COLO829 (cell line): Measurements from ENCODE around the gene SLC23A3.
"Not testable (repeated sequence)": the region's sequence is repeated elsewhere in the genome, so short reads cannot be mapped to it uniquely, and the experiment has no call there.

Experiments
- DNase-seq: peaks from one replicate; pipeline ENCODE4 v3.0.0; 2012; ENCODE audit warnings: low spot score

Gene SLC23A3

DNA sequence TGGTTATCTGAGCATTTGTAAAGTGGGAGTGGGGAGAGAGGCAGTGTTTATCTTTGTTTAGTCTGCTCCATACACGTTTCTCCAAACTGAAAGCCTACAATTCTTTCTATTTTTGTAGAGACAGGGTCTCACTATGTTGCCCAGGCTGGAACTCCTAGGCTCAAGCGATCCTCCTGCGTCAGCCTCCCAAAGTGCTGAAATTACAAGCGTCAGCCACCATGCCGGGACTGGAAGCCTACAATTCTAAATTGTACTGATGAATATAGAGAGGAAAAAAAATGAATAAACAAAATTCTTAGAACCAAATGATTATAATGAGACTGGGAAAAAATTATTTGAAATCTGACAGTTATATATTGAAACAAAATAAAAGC, 35.3 kb upstream of the SLC23A3 start:
- DNase-seq: no peak

DNA sequence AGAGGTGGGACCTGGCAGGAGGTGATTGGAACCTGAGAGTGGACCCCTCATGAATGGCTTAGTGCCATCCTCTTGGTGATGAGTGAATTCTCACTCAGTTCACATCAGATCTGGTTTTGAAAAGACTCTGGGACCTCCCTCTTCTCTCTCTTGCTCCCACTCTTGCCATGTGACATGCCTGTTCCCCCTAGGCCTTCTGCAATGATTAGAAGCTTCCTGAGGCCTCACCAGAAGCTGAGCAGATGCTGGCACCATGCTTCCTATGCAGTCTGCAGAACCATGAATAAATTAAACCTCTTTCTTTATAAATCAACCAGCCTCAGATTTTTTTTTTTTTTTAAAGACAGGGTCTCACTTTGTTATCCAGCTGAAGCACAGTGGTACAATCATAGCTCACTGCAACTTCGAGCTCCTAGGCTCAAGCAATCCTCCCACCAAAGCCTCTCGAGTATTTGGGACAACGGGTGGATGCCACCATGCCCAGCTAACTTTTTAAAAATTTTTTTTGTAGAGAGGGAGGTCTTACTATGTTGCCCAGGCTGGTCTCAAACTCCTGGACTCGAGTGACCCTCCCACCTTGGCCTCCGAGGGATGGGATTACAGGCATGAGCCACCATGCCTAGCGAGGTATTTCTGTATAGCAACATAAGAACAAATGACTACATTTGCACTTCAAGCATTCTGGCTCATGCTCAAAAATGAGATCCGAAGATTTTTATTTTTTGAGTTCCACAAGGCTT, 34.8 kb upstream of the SLC23A3 start:
- no peak for DNase-seq

GRCh38 chr2:219201331-219201730, 31.5 kb upstream of the SLC23A3 start:
- not testable (repeated sequence) for DNase-seq

DNA sequence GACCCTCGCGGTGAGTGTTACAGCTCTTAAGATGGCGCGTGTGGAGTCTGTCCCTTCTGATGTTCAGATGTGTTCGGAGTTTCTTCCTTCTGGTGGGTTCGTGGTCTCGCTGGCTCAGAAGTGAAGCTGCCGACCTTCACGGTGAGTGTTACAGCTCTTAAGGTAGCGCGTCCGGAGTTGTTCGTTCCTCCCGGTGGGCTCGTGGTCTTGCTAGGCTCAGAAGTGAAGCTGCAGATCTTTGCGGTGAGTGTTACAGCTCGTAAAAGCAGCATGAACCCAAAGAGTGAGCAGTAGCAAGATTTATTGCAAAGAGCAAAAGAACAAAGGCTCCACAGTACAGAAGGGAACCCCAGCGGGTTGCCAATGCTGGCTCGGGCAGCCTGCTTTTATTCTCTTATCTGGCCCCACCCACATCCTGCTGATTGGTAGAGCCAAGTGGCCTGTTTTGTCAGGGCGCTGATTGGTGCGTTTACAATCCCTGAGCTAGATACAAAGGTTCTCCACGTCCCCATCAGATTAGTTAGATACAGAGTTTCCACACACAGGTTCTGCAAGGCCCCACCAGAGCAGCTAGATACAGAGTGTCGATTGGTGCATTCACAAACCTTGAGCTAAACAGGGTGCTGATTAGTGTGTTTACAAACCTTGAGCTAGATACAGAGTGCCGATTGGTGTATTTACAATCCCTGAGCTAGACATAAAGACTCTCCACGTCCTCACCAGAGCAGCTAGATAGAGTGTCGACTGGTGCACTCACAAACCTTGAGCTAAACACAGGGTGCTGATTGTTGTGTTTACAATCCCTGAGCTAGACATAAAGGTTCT, 30.9 kb upstream of the SLC23A3 start:
- DNase-seq: not testable (repeated sequence)

- DNase-seq: no peak
Observed at GRCh38 chr2:219199470-219200211, 29.8 kb upstream of the SLC23A3 start.

- no peak for DNase-seq
Observed at GRCh38 chr2:219198974-219199373, 29.1 kb upstream of the SLC23A3 start.

- no peak for DNase-seq
Observed at GRCh38 chr2:219197388-219197787, 27.6 kb upstream of the SLC23A3 start.

DNA sequence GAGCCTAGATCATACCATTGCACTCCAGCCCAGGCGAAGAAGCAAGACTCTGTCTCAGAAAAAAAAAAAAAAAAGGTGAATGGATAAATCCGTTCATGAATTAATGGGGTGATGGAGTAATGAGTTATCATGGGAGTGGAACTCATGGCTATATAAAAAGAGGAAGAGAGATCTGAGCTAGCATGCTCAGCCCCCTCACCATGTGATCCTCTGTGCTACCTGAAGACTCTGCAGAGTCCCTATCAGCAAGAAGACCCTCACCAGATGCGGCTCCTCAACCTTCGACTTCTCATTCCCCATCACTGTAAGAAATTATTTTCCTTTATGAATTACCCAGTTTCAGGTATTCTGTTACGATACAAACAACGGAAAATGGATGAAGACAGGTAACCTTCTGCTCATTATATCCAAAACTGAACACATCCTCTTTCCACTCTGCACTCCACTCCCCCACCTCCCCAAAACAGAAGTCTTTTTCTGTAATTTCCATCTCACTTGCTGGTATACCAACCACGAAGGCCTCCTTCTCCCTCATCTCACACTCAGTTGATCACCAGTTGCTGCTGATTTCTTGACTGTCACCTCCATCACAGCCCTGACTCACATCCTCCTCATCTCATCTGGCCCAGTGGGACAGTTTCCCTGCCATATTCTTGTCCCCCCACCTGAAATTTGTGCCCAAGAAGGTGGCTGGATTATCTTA, 17.1 kb upstream of the SLC23A3 start:
- DNase-seq: no peak

DNA sequence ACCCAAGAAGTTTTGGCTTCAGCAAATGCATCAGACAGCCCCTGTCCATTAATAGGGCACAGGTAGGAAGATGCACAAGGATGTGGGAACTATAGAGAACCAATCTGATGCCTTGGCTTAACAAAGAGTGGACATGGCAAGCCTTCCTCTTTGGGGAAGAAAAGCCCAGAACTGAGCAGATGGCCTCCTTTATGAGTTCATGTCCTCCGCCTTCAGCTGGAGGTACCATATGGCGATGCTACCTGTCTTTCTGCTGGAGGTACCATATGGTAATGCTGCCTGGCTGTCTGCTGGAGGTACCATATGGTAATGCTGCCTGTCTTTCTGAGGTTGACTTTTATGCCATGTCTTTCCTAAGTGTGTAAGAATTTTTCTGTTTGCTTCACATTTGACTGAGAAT, 14.3 kb upstream of the SLC23A3 start:
- no peak for DNase-seq

- DNase-seq: no peak
Observed at GRCh38 chr2:219183151-219183772, 13.4 kb upstream of the SLC23A3 start.

DNA sequence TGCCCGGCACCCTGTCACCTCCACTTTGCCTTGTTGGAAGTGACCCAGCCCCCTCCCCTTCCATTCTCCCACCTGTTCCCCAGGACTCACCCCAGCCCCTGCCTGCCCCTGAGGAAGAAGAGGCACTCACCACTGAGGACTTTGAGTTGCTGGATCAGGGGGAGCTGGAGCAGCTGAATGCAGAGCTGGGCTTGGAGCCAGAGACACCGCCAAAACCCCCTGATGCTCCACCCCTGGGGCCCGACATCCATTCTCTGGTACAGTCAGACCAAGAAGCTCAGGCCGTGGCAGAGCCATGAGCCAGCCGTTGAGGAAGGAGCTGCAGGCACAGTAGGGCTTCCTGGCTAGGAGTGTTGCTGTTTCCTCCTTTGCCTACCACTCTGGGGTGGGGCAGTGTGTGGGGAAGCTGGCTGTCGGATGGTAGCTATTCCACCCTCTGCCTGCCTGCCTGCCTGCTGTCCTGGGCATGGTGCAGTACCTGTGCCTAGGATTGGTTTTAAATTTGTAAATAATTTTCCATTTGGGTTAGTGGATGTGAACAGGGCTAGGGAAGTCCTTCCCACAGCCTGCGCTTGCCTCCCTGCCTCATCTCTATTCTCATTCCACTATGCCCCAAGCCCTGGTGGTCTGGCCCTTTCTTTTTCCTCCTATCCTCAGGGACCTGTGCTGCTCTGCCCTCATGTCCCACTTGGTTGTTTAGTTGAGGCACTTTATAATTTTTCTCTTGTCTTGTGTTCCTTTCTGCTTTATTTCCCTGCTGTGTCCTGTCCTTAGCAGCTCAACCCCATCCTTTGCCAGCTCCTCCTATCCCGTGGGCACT, 12.7 kb upstream of the SLC23A3 start:
- DNase-seq: no peak

DNA sequence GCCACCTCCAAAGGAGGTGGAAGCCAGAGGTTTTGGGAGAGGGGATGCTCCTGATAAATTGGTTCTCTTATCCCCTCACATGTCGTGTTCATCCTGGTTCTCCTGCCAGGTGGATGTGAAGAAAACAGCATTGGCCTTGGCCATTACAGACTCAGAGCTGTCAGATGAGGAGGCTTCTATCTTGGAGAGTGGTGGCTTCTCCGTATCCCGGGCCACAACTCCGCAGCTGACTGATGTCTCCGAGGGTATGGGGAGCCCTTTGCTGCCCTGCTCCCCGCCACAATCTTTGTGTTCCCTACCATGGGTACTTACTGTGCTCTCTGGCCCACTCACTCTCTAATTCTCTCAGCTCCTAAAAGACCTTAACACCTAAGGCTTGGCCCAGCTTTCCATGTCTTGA, 11.7 kb upstream of the SLC23A3 start:
- no peak for DNase-seq

DNA sequence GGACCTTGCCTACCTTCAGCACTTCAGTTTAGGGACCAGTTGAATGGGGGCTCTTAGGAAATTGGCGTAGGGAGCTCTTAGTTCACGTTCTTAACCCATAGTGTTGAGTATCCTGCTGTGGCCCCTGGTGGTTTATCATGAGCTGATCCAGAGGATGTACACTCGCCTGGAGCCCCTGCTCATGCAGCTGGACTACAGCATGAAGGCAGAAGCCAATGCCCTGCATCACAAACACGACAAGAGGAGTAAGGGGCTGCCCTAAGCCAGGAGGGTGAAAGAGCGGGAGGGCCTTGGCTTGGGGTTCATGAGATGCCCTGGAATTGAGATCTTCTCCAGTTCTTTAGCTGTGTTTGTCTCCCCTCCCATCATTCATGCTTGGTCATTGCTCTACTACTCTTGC, 11.1 kb upstream of the SLC23A3 start:
- no peak for DNase-seq

- DNase-seq: no peak
Observed at GRCh38 chr2:219179601-219180465, 10.0 kb upstream of the SLC23A3 start.

GRCh38 chr2:219178377-219179175, 8.7 kb upstream of the SLC23A3 start:
- no peak for DNase-seq

DNA sequence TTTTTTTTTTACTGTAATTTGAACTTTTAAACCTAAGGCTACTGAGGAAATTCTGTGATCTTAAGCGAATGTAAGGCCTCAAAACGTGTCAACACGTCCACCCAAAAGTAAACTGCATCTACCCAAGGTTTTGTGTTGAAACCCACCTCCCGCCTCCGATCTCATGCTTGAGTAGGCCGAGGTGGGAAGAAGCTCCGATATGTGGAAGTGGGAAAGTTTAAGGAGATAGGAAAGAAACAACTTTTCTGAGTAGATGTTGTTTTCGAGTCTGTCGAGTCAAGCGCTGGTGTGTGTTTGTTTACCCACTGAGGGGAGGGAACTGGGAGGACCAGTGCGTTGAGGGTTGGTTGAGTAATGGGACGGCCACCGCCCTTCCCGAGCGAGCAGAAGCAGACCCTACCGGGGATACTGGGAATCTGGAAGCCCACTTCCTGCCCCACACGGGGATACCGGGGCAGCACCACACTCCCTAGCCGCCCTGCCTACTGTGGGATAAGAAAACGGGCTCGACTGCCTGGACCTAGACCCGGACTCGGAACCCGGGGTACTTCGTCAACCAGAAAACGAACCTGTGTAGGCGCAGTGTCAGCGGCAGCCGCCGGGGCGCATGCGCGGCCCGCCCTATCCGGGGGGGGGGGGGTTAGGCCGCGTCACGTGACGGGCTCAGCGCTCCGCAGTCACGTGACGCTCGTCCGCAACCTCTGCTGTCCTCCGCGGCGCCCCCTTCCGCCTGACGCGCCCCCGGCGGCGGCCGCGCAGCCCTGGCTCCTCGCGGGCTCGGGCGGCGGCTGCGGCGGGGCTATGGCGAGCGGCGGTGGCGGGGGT, 7.9 kb upstream of the SLC23A3 start, which contains the start of gene RETREG2:
Gene RETREG2, plus strand, starts transcription at position 724 of the 825 bp plus-strand sequence. Its CDS starts 78 bp downstream, at position 802.
- peak; percentile 93 for DNase-seq

DNA sequence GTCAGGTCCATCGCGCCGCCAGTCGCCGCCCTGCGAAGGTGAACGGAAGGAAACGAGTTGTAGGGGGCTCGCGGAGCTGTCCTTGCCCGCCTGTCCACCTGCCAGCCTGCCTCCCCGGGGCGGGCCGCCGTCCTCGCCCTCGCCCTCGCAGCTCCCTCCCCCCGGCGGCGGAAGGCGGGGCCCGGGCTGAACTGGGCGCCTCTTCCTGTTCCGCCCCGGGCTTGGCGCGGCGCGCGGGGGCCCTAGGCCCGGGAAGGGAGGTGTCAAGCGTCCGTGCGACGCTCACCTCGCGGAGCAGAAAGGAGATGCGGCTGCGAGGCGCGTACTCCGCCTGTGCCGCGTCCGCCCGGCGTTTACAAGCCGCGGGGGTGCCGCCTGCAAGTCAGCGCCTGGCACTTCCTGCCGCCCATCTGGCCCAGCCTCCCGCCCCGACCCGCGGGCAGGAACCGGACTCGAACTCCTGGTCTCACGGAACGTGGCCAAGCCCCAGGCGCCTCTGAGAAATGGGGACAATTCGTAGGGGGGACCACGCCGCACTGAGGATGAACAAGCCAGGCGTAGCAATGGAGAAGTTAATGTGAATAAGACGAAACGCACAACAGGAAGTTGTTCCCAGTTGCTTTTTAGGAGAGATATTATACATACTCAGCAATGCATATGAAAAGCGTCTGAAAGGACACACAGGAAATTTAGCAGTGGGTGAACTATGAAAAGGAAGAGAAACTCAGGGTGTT, 7.2 kb upstream of the SLC23A3 start, which contains the start of gene CNPPD1:
Gene CNPPD1, minus strand, starts transcription at position 108 of the 734 bp plus-strand sequence. Its CDS starts 97 bp downstream, at position 11.
- DNase-seq: peak; percentile 41
